SK-N-SH treated with all-trans-retinoic acid at 6 μM for 48 hours (cell line): ENCODE measurements around the gene PPARA.

ENCODE experiments used
- BACH2 ChIP-seq: fragments of 250-450 bp; sonication (Bioruptor Pico); IDR thresholded peaks from 2 replicates; pipeline ENCODE4 v1.9.0; 2021; ENCODE audit warnings: mild to moderate bottlenecking, borderline replicate concordance
- CREB5 ChIP-seq: fragments of 250-450 bp; sonication (Bioruptor Pico); IDR thresholded peaks from 2 replicates; pipeline ENCODE4 v1.5.1; 2020; ENCODE audit warnings: low read depth, mild to moderate bottlenecking, moderate library complexity
- ZFP3 ChIP-seq: fragments of 250-450 bp; sonication (Bioruptor Pico); IDR thresholded peaks from 2 replicates; pipeline ENCODE4 v1.5.0; 2020; ENCODE audit warnings: mild to moderate bottlenecking, moderate library complexity
- ZNF565 ChIP-seq: fragments of 450-650 bp; formaldehyde crosslinking; conservative IDR thresholded peaks from 2 replicates; pipeline ENCODE4 v1.5.0; 2020; ENCODE audit warnings: low read depth, mild to moderate bottlenecking, moderate library complexity
- ZNF70 ChIP-seq: fragments of 450-650 bp; formaldehyde crosslinking; IDR thresholded peaks from 2 replicates; pipeline ENCODE4 v1.5.0; 2020; ENCODE audit warnings: mild to moderate bottlenecking, moderate library complexity

- no peak for TF ChIP-seq ZFP3 (CRISPR knock-in tag)
- no peak for TF ChIP-seq ZNF565 (CRISPR knock-in tag)
- no peak for TF ChIP-seq ZNF70 (CRISPR knock-in tag)
- no peak for TF ChIP-seq BACH2 (CRISPR knock-in tag)
- TF ChIP-seq CREB5 (CRISPR knock-in tag): no peak
Observed at GRCh38 chr22:46247443-46247975, 97.2 kb downstream of the PPARA start.
